Measurements from ENCODE around the gene RXRA. TPM values are rescaled to one million over a fixed set of nuclear protein-coding genes. Genes with fewer than 3 reads are reported as not detected.

RXRA gene
- total and polyA plus RNA-seq, 2 experiments from 2014 or later: 32.9 to 46.1 TPM

DNA sequence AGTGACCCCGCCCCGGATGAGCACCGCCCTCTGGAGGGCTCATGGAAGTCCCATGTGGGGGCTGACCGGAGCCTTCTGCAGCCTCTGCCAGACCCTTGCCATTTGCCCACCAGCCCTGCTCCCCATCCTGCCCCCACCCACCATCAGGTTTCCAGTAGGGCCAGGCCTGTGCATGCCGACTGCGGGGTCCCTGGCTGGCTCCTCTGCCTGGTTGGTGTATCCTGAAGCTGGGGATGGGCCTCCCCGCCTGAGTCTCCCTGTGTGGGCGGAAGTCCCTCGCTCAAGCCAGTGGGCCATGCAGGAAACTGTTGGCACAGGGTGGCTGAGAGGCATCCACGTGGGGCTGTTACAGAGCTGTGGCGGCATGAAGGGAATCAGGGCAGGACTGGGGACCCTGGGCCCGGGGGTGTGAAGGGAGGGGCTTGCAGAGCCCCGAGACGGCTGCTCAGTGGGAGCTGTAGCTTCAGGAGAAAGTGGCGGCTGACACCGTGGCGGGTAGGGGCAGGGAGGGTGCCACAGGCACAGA, 88.7 kb downstream of the RXRA start:
- DNase-seq (ENCODE audit: low read depth in 1 of 2, low spot score in 1 of 2): no peak
- H3K36me3 ChIP-seq: peaks cover 3% of the 10 kb centered on the region
- H3K27ac ChIP-seq: no peak overlapping the region
- TF ChIP-seq, protein P1, sequence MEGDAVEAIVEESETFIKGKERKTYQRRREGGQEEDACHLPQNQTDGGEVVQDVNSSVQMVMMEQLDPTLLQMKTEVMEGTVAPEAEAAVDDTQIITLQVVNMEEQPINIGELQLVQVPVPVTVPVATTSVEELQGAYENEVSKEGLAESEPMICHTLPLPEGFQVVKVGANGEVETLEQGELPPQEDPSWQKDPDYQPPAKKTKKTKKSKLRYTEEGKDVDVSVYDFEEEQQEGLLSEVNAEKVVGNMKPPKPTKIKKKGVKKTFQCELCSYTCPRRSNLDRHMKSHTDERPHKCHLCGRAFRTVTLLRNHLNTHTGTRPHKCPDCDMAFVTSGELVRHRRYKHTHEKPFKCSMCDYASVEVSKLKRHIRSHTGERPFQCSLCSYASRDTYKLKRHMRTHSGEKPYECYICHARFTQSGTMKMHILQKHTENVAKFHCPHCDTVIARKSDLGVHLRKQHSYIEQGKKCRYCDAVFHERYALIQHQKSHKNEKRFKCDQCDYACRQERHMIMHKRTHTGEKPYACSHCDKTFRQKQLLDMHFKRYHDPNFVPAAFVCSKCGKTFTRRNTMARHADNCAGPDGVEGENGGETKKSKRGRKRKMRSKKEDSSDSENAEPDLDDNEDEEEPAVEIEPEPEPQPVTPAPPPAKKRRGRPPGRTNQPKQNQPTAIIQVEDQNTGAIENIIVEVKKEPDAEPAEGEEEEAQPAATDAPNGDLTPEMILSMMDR (IDR thresholded peaks at IDR 0.05; ENCODE audit: low read depth, low read length): no peak
- H3K4me1 ChIP-seq (ENCODE audit: low read depth): peaks cover 5% of the 10 kb centered on the region
- H3K9me3 ChIP-seq (ENCODE audit: low read depth): no peaks in the 10 kb centered on the region
- H3K27me3 ChIP-seq: no peaks in the 10 kb centered on the region
- no peak overlapping the region for H3K4me3 ChIP-seq

- Histone ChIP-seq H3K36me3 (peaks cover 6% of the 10 kb centered on the region), H3K9me3 (ENCODE audit: low read depth) (no peaks in the 10 kb centered on the region), H3K27ac (no peak overlapping the region), H3K27me3 (no peaks in the 10 kb centered on the region), H3K4me1 (ENCODE audit: low read depth) (peaks cover 5% of the 10 kb centered on the region), H3K4me3 (no peak overlapping the region)
- TF ChIP-seq, protein P1 (IDR thresholded peaks at IDR 0.05; ENCODE audit: low read depth, low read length): no peak
- no peak for DNase-seq (ENCODE audit: low read depth in 1 of 2, low spot score in 1 of 2)
Observed at GRCh38 chr9:134416385-134417015, 90.2 kb downstream of the RXRA start.

- Histone ChIP-seq H3K36me3 (peaks cover 6% of the 10 kb centered on the region), H3K4me1 (ENCODE audit: low read depth) (no peaks in the 10 kb centered on the region), H3K27me3 (no peaks in the 10 kb centered on the region), H3K9me3 (ENCODE audit: low read depth) (no peaks in the 10 kb centered on the region), H3K4me3 (no peak overlapping the region), H3K27ac (no peak overlapping the region)
- DNase-seq (ENCODE audit: low read depth in 1 of 2, low spot score in 1 of 2): no peak
- TF ChIP-seq, protein P1 (IDR thresholded peaks at IDR 0.05; ENCODE audit: low read depth, low read length): no peak
Observed at GRCh38 chr9:134418354-134418753, 92.1 kb downstream of the RXRA start.

GRCh38 chr9:134419000-134419683, 92.9 kb downstream of the RXRA start:
- no peak overlapping the region for H3K4me3 ChIP-seq
- no peaks in the 10 kb centered on the region for H3K27me3 ChIP-seq
- TF ChIP-seq, protein P1 (IDR thresholded peaks at IDR 0.05; ENCODE audit: low read depth, low read length): no peak
- H3K4me1 ChIP-seq (ENCODE audit: low read depth): no peaks in the 10 kb centered on the region
- no peak overlapping the region for H3K27ac ChIP-seq
- peaks cover 6% of the 10 kb centered on the region for H3K36me3 ChIP-seq
- no peaks in the 10 kb centered on the region for H3K9me3 ChIP-seq (ENCODE audit: low read depth)
- no peak for DNase-seq (ENCODE audit: low read depth in 1 of 2, low spot score in 1 of 2)

GRCh38 chr9:134419684-134420076, 93.4 kb downstream of the RXRA start:
- H3K36me3 ChIP-seq: peaks cover 6% of the 10 kb centered on the region
- no peak overlapping the region for H3K27ac ChIP-seq
- H3K4me3 ChIP-seq: no peak overlapping the region
- H3K9me3 ChIP-seq (ENCODE audit: low read depth): no peaks in the 10 kb centered on the region
- H3K4me1 ChIP-seq (ENCODE audit: low read depth): no peaks in the 10 kb centered on the region
- TF ChIP-seq, protein P1 (IDR thresholded peaks at IDR 0.05; ENCODE audit: low read depth, low read length): peak; percentile 16
- DNase-seq (ENCODE audit: low read depth in 1 of 2, low spot score in 1 of 2): no peak
- no peaks in the 10 kb centered on the region for H3K27me3 ChIP-seq

Measured in cardiac muscle cell (in vitro differentiated cells and primary cell).